AG04450 (cell line): Measurements from ENCODE around the gene SH3RF2. TPM values are rescaled to one million over a fixed set of nuclear protein-coding genes. Genes with fewer than 3 reads are reported as not detected.
A peak's percentile ranks its signal among the peaks of the same experiment; 100 is the strongest.

ENCODE experiments used
- CTCF ChIA-PET: fragments of 300-600, 350-600 bp; formaldehyde crosslinking; extraction: SDS; loops from one replicate; lab custom pipeline; 2022; ENCODE audit warnings: antibody characterized with exemption, inconsistent platforms; lab: Charles Lee
- POLR2A ChIA-PET: fragments of 350-600 bp; formaldehyde crosslinking; extraction: SDS; loops from one replicate; lab custom pipeline; 2021; ENCODE audit warnings: antibody characterized with exemption, inconsistent platforms; lab: Yijun Ruan, JAX
- DNase-seq: peaks from one replicate; pipeline ENCODE4 v3.0.0-alpha.2; 2011; ENCODE audit warnings: low read depth, low spot score
- H3K27ac ChIP-seq: one replicate; pipeline ENCODE4 v1.5.1; 2012; ENCODE audit warnings: low read depth, low read length, control low read depth
- H3K27me3 ChIP-seq: one replicate; pipeline ENCODE4 v1.6.0; 2012; ENCODE audit warnings: low read length; ENCODE audit not compliant: control insufficient read depth, insufficient read depth
- H3K4me3 ChIP-seq: 2 replicates; pipeline ENCODE4 v1.5.1; 2011; ENCODE audit warnings: mild to moderate bottlenecking, low read depth, low read length, control low read depth
- H3K9me3 ChIP-seq: 2 replicates; pipeline ENCODE4 v1.5.1; 2012; ENCODE audit warnings: low read length; ENCODE audit not compliant: control insufficient read depth, insufficient read depth
- polyA plus RNA-seq: library from polyadenylated mRNA; depleted of rRNA; stranded (reverse); fragments of >200 nt; gene quantifications from 2 replicates; pipeline ENCODE4 v1.2.3, GENCODE V29; 2011
- TF ChIP-seq, protein P1 (sequence below): IDR thresholded peaks from 2 replicates; pipeline ENCODE4 v1.5.1; 2011; ENCODE audit warnings: low read depth, low read length, control low read depth, inconsistent platforms

SH3RF2 gene
- polyA plus RNA-seq, 1 experiment: 0.87 TPM

DNA sequence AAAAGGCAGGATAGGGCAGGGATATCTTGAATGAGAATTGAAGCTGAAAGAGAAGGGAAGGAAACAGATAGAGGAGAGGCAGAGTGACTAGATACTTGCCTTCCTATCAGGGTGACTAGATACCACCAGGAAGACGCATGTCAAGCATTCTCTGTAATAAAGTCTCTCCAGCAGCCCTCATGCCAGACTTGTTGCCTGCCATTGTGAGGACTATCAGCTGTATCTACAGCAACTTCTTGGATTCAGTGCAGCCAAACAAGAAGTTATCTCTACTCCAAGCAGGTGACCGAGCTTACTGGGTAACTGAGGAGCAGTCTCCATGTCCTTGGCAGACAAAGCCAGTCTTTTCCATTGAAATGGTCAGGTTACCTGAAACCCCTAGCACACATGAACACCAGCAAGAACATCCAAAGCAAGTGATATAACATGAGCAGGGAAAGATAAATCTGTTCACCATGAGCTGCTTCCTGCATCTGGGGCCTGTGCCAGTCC, 9.3 kb downstream of the SH3RF2 start:
- Histone ChIP-seq H3K27ac (no peak overlapping the region), H3K27me3 (no peaks in the 10 kb centered on the region), H3K9me3 (no peaks in the 10 kb centered on the region), H3K4me3 (no peak overlapping the region)
- no peak for DNase-seq
- POLR2A ChIA-PET: interaction anchor here (1.2 to 1.4 kb wide), 2 partner anchors 10 to 20 kb away, joined by 3 to 5 read pairs; partner anchors contain the start of gene SH3RF2
- CTCF ChIA-PET: interaction anchor here (1.2 kb wide), 1 partner anchor 14 kb away, joined by 4 read pairs; no protein-coding TSS in a partner anchor
- TF ChIP-seq, protein P1, sequence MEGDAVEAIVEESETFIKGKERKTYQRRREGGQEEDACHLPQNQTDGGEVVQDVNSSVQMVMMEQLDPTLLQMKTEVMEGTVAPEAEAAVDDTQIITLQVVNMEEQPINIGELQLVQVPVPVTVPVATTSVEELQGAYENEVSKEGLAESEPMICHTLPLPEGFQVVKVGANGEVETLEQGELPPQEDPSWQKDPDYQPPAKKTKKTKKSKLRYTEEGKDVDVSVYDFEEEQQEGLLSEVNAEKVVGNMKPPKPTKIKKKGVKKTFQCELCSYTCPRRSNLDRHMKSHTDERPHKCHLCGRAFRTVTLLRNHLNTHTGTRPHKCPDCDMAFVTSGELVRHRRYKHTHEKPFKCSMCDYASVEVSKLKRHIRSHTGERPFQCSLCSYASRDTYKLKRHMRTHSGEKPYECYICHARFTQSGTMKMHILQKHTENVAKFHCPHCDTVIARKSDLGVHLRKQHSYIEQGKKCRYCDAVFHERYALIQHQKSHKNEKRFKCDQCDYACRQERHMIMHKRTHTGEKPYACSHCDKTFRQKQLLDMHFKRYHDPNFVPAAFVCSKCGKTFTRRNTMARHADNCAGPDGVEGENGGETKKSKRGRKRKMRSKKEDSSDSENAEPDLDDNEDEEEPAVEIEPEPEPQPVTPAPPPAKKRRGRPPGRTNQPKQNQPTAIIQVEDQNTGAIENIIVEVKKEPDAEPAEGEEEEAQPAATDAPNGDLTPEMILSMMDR: no peak

GRCh38 chr5:145946112-145946861, 9.9 kb downstream of the SH3RF2 start:
- Histone ChIP-seq H3K27ac (no peak overlapping the region), H3K4me3 (no peak overlapping the region), H3K9me3 (no peaks in the 10 kb centered on the region), H3K27me3 (no peaks in the 10 kb centered on the region)
- CTCF ChIA-PET: interaction anchor here (1.2 kb wide), 1 partner anchor 14 kb away, joined by 4 read pairs; no protein-coding TSS in a partner anchor
- peak; percentile 26 for DNase-seq
- TF ChIP-seq, protein P1: no peak
- POLR2A ChIA-PET: interaction anchor here (1.2 to 1.4 kb wide), 2 partner anchors 10 to 21 kb away, joined by 3 to 5 read pairs; partner anchors contain the start of gene SH3RF2

DNA sequence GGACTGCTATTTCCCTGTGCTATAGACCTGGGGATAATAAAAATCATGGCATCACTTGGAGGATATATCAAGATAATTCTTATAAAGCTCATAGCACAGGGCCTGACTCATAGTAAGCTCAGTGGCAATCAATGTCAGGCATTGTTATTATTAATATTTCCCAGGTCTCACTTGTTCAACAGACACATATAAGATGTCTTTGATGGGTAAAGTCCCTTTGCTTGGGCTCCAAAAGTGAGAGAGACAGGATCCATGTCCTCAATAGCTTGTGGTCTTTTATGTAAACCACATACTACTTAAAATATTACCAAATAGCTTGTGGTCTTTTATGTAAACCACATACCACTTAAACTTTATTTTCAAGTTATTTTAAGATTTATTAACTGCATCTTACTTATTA, 11.2 kb downstream of the SH3RF2 start:
- POLR2A ChIA-PET: no interaction called here
- DNase-seq: no peak
- CTCF ChIA-PET: interaction anchor here (0.8 kb wide), 1 partner anchor 59 kb away, joined by 4 read pairs; no protein-coding TSS in a partner anchor
- TF ChIP-seq, protein P1: no peak
- Histone ChIP-seq H3K27me3 (no peaks in the 10 kb centered on the region), H3K4me3 (no peak overlapping the region), H3K9me3 (no peaks in the 10 kb centered on the region), H3K27ac (no peak overlapping the region)

DNA sequence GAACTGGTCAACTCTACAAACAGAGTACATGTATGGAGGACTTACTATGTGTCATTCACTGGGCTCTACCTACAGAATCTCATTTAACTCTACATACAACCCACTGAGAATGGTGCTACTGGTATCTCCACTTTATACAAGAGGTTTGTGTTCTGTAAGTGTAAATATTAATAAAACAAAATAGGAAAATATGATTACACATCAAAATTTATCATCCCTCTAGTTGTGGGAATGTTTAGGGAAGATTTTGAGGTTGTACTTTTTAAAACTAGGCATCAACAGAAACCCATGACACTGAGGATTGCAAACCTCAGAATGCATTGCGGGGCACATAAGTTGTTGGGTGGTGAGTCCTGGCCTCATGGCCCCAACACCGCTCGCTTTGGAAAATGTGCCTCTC, 11.7 kb downstream of the SH3RF2 start:
- Histone ChIP-seq H3K27me3 (no peaks in the 10 kb centered on the region), H3K9me3 (no peaks in the 10 kb centered on the region), H3K4me3 (no peak overlapping the region), H3K27ac (no peak overlapping the region)
- CTCF ChIA-PET: interaction anchor here (0.8 kb wide), 1 partner anchor 60 kb away, joined by 4 read pairs; no protein-coding TSS in a partner anchor
- TF ChIP-seq, protein P1: no peak
- no peak for DNase-seq
- POLR2A ChIA-PET: no interaction called here

DNA sequence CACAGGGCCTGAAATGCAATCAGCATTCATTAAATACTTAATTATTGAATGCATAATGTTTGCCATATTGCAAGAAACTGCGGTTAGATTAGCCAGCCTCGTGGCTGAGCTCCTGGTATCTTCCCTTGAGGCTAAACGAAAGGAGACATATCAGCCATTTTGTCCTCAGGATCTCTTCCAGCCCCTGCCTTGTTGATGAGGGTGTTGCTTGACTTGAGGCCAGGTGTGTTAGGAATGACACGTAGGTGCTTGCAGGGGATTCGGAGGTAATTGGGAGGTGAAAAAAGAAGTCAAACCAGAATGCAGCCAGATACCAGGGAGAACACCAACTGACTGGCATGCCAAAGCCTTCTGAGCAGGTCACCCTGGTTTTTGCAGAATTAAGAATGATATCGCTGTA, 12.5 kb downstream of the SH3RF2 start:
- POLR2A ChIA-PET: no interaction called here
- CTCF ChIA-PET: no interaction called here
- TF ChIP-seq, protein P1: no peak

More for the DNA sequence above, 12.5 kb downstream of the SH3RF2 start:
- Histone ChIP-seq H3K4me3 (no peak overlapping the region), H3K27me3 (no peaks in the 10 kb centered on the region), H3K9me3 (no peaks in the 10 kb centered on the region), H3K27ac (no peak overlapping the region)
- no peak for DNase-seq
